GM12875 (cell line): Measurements from ENCODE around the gene UBXN10.

Experiments used
- H3K4me3 ChIP-seq: one replicate; pipeline ENCODE4 v1.5.1; 2011; ENCODE audit warnings: low read depth, low read length, control low read depth
- TF ChIP-seq, protein P1 (sequence below): IDR thresholded peaks from 2 replicates; pipeline ENCODE4 v1.5.1; 2011; ENCODE audit warnings: low read depth, mild to moderate bottlenecking, control low read depth, inconsistent platforms, low read length, moderate library complexity, borderline replicate concordance; ENCODE audit not compliant: insufficient read depth

The UBXN10 gene

DNA sequence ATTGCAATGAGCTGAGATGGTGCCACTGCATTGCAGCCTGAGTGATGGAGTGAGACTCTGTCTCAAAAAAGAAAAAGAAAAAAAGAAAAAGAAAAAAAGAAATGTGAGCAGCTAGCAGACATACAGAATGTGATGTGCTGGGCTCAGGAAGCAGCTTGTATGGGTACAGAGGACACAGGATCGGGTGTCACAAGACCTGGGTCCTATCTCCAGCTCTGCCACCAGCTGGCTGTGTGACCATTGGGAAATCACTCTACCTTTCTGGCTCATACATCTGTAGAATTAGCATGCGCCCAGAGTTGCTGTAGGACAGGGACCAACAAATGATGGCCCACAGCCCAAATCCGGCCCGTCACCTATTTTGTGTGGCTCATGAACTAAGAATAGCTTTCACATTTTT lies 3.8 kb downstream of the UBXN10 start:
- TF ChIP-seq, protein P1, sequence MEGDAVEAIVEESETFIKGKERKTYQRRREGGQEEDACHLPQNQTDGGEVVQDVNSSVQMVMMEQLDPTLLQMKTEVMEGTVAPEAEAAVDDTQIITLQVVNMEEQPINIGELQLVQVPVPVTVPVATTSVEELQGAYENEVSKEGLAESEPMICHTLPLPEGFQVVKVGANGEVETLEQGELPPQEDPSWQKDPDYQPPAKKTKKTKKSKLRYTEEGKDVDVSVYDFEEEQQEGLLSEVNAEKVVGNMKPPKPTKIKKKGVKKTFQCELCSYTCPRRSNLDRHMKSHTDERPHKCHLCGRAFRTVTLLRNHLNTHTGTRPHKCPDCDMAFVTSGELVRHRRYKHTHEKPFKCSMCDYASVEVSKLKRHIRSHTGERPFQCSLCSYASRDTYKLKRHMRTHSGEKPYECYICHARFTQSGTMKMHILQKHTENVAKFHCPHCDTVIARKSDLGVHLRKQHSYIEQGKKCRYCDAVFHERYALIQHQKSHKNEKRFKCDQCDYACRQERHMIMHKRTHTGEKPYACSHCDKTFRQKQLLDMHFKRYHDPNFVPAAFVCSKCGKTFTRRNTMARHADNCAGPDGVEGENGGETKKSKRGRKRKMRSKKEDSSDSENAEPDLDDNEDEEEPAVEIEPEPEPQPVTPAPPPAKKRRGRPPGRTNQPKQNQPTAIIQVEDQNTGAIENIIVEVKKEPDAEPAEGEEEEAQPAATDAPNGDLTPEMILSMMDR, result no peak
- no peak overlapping the region for H3K4me3 ChIP-seq

DNA sequence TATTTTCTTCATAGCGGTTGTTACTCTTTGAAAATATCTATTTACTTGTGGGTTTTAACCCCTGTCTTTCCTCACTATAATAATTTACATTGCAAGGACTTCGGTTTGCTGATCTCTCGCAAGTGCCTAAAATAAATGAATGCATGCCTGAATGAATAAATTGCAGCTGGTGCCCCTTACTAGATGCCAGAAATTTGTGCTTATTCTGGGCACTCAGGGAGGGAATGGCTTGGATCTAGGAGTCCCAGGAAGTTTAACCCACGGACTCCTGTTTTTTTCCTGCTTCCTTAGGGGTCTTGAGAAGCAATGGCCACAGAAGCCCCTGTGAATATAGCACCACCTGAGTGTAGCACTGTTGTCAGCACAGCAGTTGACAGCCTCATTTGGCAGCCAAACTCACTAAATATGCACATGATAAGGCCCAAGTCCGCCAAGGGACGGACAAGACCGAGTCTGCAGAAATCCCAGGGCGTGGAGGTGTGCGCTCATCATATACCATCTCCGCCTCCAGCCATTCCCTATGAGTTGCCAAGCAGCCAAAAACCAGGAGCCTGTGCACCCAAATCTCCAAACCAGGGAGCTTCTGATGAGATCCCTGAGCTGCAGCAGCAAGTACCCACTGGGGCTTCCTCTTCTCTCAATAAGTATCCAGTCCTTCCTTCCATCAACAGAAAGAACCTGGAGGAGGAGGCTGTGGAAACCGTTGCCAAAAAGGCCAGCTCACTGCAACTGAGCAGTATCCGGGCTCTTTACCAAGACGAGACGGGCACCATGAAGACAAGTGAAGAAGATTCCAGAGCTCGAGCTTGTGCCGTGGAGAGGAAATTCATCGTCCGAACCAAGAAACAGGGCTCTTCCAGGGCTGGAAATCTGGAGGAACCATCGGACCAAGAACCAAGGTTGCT lies 4.6 kb downstream of the UBXN10 start:
- TF ChIP-seq, protein P1, result no peak
- H3K4me3 ChIP-seq, result no peak overlapping the region

DNA sequence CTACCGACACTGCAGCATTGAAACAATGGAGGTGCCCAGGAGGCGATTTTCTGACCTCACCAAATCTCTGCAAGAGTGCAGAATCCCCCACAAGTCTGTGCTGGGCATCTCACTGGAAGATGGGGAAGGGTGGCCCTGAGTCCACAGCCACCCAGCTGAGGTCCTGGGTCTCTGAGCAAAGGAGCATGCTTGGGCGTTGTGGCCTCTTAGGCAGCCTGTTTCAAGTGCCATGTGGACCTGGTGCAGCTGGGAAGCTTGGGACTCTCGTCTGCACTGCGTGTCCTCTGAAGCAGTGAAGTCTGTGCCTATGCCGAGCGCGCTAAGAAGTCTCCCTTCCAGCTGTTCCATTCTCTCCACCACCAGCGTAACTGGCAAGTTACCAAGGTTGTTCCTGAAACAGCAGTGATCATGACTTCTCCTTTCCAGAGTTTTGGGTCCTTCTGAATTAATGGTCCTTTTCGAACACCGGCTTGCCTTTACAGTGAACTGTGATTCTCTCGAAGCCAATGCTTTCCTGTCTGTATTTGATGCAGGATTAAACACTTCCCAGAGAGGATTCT lies 5.5 kb downstream of the UBXN10 start:
- no peak overlapping the region for H3K4me3 ChIP-seq
- TF ChIP-seq, protein P1, result no peak

DNA sequence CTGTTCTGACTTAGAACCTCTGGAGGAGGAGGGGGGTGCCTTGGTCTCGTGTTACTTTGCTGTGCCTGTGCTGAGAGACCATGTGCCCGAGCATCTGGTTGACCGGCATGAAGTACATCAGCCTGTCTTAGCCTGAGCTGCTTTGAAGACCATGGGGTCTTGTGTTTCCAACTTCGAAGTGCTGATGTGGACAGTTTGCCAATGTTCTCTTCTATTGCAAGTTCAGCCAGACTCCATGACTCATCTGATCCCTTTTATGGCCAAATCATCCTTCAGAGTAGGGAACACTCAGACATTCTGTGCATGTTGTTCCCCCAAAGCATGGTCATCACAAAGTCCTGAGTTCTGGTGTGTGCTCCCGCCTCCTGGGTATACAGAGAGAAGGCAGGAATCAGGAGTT lies 6.5 kb downstream of the UBXN10 start:
- TF ChIP-seq, protein P1, result no peak
- H3K4me3 ChIP-seq, result no peak overlapping the region

DNA sequence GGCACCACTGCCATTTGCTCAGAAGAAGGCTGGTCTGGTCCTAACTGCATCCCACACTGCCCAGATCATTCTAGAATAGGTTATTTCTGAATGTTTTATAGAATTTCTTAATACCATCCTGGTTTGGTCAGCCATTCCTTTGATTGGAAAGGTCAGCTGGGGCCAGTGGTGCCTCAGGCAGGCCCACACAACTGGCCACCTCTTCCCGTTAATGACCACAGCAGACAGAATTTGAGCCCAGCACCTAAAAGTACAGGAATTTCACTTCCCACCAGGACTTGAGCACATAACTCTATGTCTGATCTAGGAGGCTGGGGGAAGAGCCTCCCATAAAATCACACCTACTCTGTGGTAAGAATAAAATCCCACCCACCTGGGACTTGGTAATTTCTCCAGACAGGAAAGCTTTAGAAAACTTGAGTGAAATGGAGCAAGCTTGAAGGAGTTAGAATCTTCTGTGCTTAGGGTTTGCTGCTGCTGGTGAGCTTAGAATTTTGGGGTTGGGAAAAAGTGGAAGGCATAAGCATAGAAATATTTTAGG lies 7.0 kb downstream of the UBXN10 start:
- TF ChIP-seq, protein P1, result no peak
- no peak overlapping the region for H3K4me3 ChIP-seq

DNA sequence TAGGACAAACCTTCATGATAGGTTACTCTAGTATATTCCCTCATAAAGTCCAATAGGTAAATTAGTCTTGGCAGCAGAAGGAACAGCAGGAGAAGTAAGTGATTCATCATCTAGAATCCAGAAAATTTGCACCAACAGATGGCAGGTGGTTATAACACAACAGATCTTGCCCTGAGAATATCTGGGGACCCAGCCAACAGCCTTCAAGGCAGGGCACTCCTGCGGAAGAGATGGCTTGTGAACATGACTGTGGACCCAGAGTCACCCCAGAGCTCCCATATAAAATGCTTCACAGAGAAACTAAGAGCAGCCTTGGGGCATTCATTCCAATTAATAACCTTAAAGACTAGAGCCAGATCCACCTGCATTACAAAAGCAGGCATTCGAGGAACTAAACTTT lies 8.3 kb downstream of the UBXN10 start:
- TF ChIP-seq, protein P1, result no peak
- H3K4me3 ChIP-seq, result no peak overlapping the region
